ENCODE data around the gene CYTH2. TPM values are rescaled to one million over a fixed set of nuclear protein-coding genes. Genes with fewer than 3 reads are reported as not detected.
"Not testable (repeated sequence)": the region's sequence is repeated elsewhere in the genome, so short reads cannot be mapped to it uniquely, and the experiment has no call there.

CYTH2 gene
- total and polyA plus RNA-seq, 2 of the 8 experiments (the other 6 are each of a cell fraction or from before 2014, with no cell fraction given): 43.7 to 71.4 TPM

- CTCF ChIA-PET (ENCODE audit: partially characterized antibody): interaction anchor here (0.6 to 5.5 kb wide), 17 partner anchors 13 to 175 kb away, joined by 3 to 105 read pairs (median 6); no protein-coding TSS in a partner anchor
- not testable (repeated sequence) for FAIRE-seq
Observed at GRCh38 chr19:48488478-48488877, 19.3 kb downstream of the CYTH2 start.

More at GRCh38 chr19:48488478-48488877, 19.3 kb downstream of the CYTH2 start:
- not testable (repeated sequence) for H2AK5ac ChIP-seq (ENCODE audit: low read depth, low read length); H3K4me3 ChIP-seq (ENCODE audit: extremely low read depth in 1 of 4, insufficient read depth in 2 of 4, low read depth in 3 of 4, low read length in 4 of 4); H3K27me3 ChIP-seq (replicated peaks in 1 of 4; ENCODE audit: control insufficient read depth in 3 of 4, extremely low read depth in 1 of 4, insufficient read depth in 3 of 4, low read length in 3 of 4); H3K9me3 ChIP-seq (ENCODE audit: insufficient read depth in 2 of 2, low read depth in 1 of 2, low read length in 1 of 2); H2AFZ ChIP-seq (ENCODE audit: low read length); H3K4ac ChIP-seq (replicated peaks; ENCODE audit: insufficient read length, low read depth, low read length); H2BK12ac ChIP-seq (ENCODE audit: low read depth, low read length); DNase-seq (ENCODE audit: low read depth in 1 of 2, low spot score in 2 of 2); H2BK20ac ChIP-seq (ENCODE audit: low read length); H3K23ac ChIP-seq (ENCODE audit: insufficient read length); H3K9ac ChIP-seq (replicated peaks in 1 of 4; ENCODE audit: extremely low read depth in 1 of 4, low read depth in 3 of 4, low read length in 3 of 4); H3K27ac ChIP-seq (ENCODE audit: low read depth, low read length); H4K5ac ChIP-seq (ENCODE audit: insufficient read length, low read depth, low read length); H3K18ac ChIP-seq (ENCODE audit: extremely low read depth, low read length); H3K36me3 ChIP-seq (ENCODE audit: control insufficient read depth in 2 of 4, insufficient read depth in 4 of 4, low read length in 3 of 4); H3K14ac ChIP-seq (ENCODE audit: insufficient read length); H4K91ac ChIP-seq (replicated peaks; ENCODE audit: insufficient read length, low read length); H3K79me2 ChIP-seq (ENCODE audit: control insufficient read depth in 1 of 2, insufficient read depth in 2 of 2, low read length in 2 of 2); H3K4me2 ChIP-seq (ENCODE audit: insufficient read depth in 1 of 2, low read depth in 2 of 2, low read length in 2 of 2); H3K79me1 ChIP-seq (ENCODE audit: low read depth, low read length); H3K23me2 ChIP-seq (ENCODE audit: low read depth, low read length); H2BK15ac ChIP-seq (ENCODE audit: low read length); H2BK120ac ChIP-seq (replicated peaks; ENCODE audit: low read depth, low read length); H4K8ac ChIP-seq (ENCODE audit: extremely low read depth, insufficient read depth, low read length); H2BK5ac ChIP-seq (ENCODE audit: low read depth, low read length); H4K20me1 ChIP-seq (replicated peaks in 1 of 2; ENCODE audit: control insufficient read depth in 1 of 2, insufficient read depth in 2 of 2, low read length in 2 of 2); H3K56ac ChIP-seq (replicated peaks; ENCODE audit: insufficient read length, low read depth, low read length)
- H3K4me1 ChIP-seq (replicated peaks in 1 of 4; ENCODE audit: control insufficient read depth in 3 of 4, insufficient read depth in 4 of 4, low read length in 3 of 4): peaks cover 0 to 17% (median 13%) of the 10 kb centered on the region in 4 experiments; a peak in 6 of 7 replicates
- WGBS, 2 experiments (ENCODE audit: extremely low coverage in 1 of 2, insufficient coverage in 1 of 2, insufficient read length in 1 of 2, insufficient replicate concordance in 2 of 2, low coverage in 1 of 2, low lambda C conversion rate in 2 of 2, missing lambda C conversion rate in 1 of 2): 86% methylated on average over 7 of the region's 7 CpGs; no CpG with 5 or more reads in 1 of the 2 experiments
- POLR2A ChIA-PET (ENCODE audit: partially characterized antibody): interaction anchor here (0.7 to 14.8 kb wide), 6 partner anchors 13 to 112 kb away, joined by 3 to 176 read pairs (median 9); partner anchors contain the start of gene KDELR1
